MCF 10A (cell line): ENCODE data around the gene ITGB3BP. TPM values are rescaled to one million over a fixed set of nuclear protein-coding genes. Genes with fewer than 3 reads are reported as not detected.

Experiments used
- BruUV-seq: library from RNA; stranded (reverse); fragments of 400-500 nt; replicated peaks from 2 replicates; lab custom pipeline; 2021; lab: Mats Ljungman, UMichigan
- CTCF ChIA-PET: fragments of 300-600 bp; sonication (Branson Sonifier 250); formaldehyde crosslinking; extraction: SDS; loops from one replicate; lab custom pipeline; 2021; ENCODE audit warnings: antibody characterized with exemption, inconsistent platforms; lab: Yijun Ruan, JAX
- POLR2A ChIA-PET: fragments of 300-600, 350-650 bp; sonication (Branson Sonifier 250); formaldehyde crosslinking; extraction: SDS; loops from one replicate; lab custom pipeline; 2020; ENCODE audit warnings: antibody characterized with exemption, inconsistent platforms; lab: Yijun Ruan, JAX
- DNase-seq: peaks from one replicate; pipeline ENCODE4 v3.0.0-alpha.2; 2018; ENCODE audit not compliant: unreplicated experiment
- H3K27ac Mint-ChIP-seq: one replicate; pipeline ENCODE4 v1.8.0; 2022; ENCODE audit warnings: mild to moderate bottlenecking, low read depth, mixed read lengths; ENCODE audit not compliant: unreplicated experiment
- H3K27me3 Mint-ChIP-seq: one replicate; pipeline ENCODE4 v1.8.0; 2022; ENCODE audit warnings: mixed read lengths; ENCODE audit not compliant: insufficient read depth, unreplicated experiment
- H3K36me3 Mint-ChIP-seq: one replicate; pipeline ENCODE4 v1.8.0; 2022; ENCODE audit warnings: mild to moderate bottlenecking, moderate library complexity, mixed read lengths; ENCODE audit not compliant: insufficient read depth, unreplicated experiment
- H3K4me1 Mint-ChIP-seq: one replicate; pipeline ENCODE4 v1.8.0; 2022; ENCODE audit warnings: mixed read lengths; ENCODE audit not compliant: insufficient read depth, unreplicated experiment
- H3K4me3 Mint-ChIP-seq: one replicate; pipeline ENCODE4 v1.8.0; 2022; ENCODE audit warnings: mild to moderate bottlenecking, moderate library complexity, mixed read lengths; ENCODE audit not compliant: unreplicated experiment
- H3K9me3 Mint-ChIP-seq: one replicate; pipeline ENCODE4 v1.8.0; 2022; ENCODE audit warnings: mixed read lengths; ENCODE audit not compliant: unreplicated experiment
- CTCF ChIP-seq: fragments of 200-600 bp; IDR thresholded peaks from one replicate; pipeline ENCODE4 v1.8.0; 2022; ENCODE audit warnings: antibody characterized with exemption, mild to moderate bottlenecking; ENCODE audit not compliant: unreplicated experiment
- intact Hi-C: fragments of 100-400 bp; cut with micrococcal nuclease; formaldehyde crosslinking; loops from 2 replicates; pipeline ENCODE4 v1.14.1; 2022
- total RNA-seq: library from RNA; stranded (reverse); gene quantifications from 2 replicates; pipeline ENCODE4 v1.2.3, GENCODE V29; 2022

ITGB3BP gene
- total RNA-seq, 1 experiment from 2014 or later: 31.8 TPM

DNA sequence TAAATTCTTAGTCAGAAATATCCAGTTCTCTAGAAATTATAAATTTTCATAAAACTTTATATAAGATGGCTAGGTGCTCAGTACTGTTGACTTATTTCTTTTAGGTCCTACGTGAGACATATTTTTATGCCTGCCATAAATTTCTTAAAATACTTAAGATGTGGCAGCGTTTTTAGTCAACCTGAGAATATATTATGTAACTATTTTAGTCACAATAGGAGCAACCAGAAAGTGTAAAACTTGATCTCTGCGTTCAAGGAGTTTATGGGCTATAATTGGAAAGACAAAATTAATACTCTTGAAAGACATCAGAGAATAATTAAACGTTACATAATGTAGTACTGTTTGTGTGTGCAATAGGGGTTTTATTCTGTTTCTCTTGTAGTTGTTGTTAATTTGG, 46.0 kb upstream of the ITGB3BP start:
- no peaks in the 10 kb centered on the region for H3K4me1 Mint-ChIP-seq
- no peak overlapping the region for H3K4me3 Mint-ChIP-seq
- BruUV-seq: no TSS peak
- no peaks in the 10 kb centered on the region for H3K9me3 Mint-ChIP-seq
- ChIA-PET POLR2A (interaction anchor here (1.8 kb wide), 1 partner anchor 25 kb away, joined by 7 read pairs; no protein-coding TSS in a partner anchor), CTCF (interaction anchor here (4.6 kb wide), 1 partner anchor 12 kb away, joined by 22 read pairs; no protein-coding TSS in a partner anchor)
- peaks cover 15% of the 10 kb centered on the region for H3K36me3 Mint-ChIP-seq
- H3K27me3 Mint-ChIP-seq: no peaks in the 10 kb centered on the region
- H3K27ac Mint-ChIP-seq: no peak overlapping the region
- no peak for TF ChIP-seq CTCF
- intact Hi-C loops: no loop called here
- DNase-seq: no peak

DNA sequence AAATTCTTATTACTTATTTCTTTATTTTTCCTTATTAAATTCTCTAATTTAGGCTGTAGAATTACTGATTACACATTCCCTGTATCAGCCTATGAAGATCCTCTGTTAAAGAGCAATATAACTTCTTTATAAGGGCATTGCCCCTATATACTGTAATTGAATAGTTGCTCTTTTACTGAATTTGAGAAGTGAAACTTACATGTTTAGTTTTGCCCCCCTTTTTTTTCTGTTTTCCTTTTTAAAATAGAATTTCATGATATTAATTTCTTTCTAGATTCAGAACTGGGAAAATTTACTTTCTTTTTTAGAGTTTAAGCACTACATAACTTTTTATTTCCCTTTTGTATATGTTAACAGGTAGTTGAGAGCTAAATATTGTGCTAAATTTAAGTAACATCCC, 40.7 kb upstream of the ITGB3BP start:
- no peaks in the 10 kb centered on the region for H3K9me3 Mint-ChIP-seq
- no peaks in the 10 kb centered on the region for H3K4me1 Mint-ChIP-seq
- no peak for DNase-seq
- peaks cover 16% of the 10 kb centered on the region for H3K36me3 Mint-ChIP-seq
- intact Hi-C loops: no loop called here
- no peaks in the 10 kb centered on the region for H3K27me3 Mint-ChIP-seq
- H3K4me3 Mint-ChIP-seq: no peak overlapping the region
- no peak for TF ChIP-seq CTCF
- ChIA-PET POLR2A (interaction anchor here (0.8 to 1.0 kb wide), 2 partner anchors 16 to 40 kb away, joined by 3 to 4 read pairs; no protein-coding TSS in a partner anchor), CTCF (interaction anchor here (0.7 kb wide), 1 partner anchor 73 kb away, joined by 3 read pairs; no protein-coding TSS in a partner anchor)
- no peak overlapping the region for H3K27ac Mint-ChIP-seq
- BruUV-seq: no TSS peak

DNA sequence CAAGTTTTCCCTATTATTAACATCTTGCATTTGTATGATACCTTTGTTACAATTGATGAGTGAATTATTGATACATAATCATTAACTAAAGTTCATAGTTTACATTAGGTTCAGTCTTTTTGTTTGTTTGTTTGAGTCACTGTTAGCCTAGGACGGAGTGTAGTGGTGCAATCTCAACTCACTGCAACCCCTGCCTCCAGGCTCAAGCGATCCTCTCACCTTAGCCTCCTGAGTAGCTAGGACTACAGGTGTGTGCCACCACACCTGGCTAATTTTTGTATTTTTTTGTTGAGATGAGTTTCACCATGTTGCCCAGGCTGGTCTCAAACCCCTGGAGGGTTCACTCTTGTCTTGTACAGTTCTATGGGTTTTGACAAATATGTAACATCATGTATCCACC, 36.3 kb upstream of the ITGB3BP start:
- Mint-ChIP-seq H3K9me3 (no peaks in the 10 kb centered on the region), H3K27ac (no peak overlapping the region), H3K4me1 (peaks cover 5% of the 10 kb centered on the region), H3K4me3 (no peak overlapping the region), H3K36me3 (peaks cover 4% of the 10 kb centered on the region), H3K27me3 (no peaks in the 10 kb centered on the region)
- no peak for TF ChIP-seq CTCF
- DNase-seq: no peak
- ChIA-PET POLR2A (interaction anchor here (1.8 kb wide), 1 partner anchor 33 kb away, joined by 4 read pairs; no protein-coding TSS in a partner anchor), CTCF (interaction anchor here (0.6 to 1.8 kb wide), 5 partner anchors 11 to 687 kb away, joined by 4 to 9 read pairs (median 5); no protein-coding TSS in a partner anchor)
- BruUV-seq: no TSS peak
- intact Hi-C loops: loop anchor here (5.0 kb wide), 1 partner anchor 688 kb away; no protein-coding TSS in a partner anchor

DNA sequence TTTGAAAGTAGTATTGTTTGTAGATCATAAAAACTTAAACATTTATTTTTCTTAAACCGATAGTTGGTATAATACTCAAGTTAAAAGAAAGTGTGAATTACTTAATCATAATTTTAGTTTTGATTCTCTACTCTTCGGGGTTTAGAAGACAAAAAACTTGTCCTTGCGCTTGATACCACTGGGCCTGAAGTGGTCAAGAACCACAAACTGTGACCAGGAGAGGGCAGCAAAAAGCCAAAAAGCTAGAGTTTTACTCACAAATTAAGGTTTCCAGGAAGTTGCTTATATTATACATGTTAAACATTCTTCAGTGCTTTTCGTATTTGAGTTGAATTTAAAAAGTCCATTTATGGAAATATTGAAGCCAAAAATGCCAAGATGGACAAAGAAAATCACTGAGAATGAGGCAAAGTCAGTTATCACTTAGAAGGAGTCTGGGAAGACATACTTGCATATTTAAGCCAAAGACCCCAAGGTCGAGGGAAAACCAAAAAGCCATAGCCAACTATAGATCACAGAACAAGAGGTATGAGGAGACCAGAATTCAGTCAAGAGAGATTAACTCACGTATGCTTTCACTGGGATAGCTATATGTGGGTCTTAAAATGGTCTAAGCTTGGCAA, 34.5 kb upstream of the ITGB3BP start:
- Mint-ChIP-seq H3K27me3 (no peaks in the 10 kb centered on the region), H3K27ac (no peak overlapping the region), H3K4me1 (peaks cover 5% of the 10 kb centered on the region), H3K36me3 (peaks cover 4% of the 10 kb centered on the region), H3K4me3 (no peak overlapping the region), H3K9me3 (no peaks in the 10 kb centered on the region)
- no TSS peak for BruUV-seq
- POLR2A ChIA-PET: interaction anchor here (0.6 to 1.8 kb wide), 6 partner anchors 10 to 97 kb away, joined by 3 to 5 read pairs (median 4); partner anchors contain the start of gene EFCAB7
- DNase-seq: peak; percentile 51
- intact Hi-C loops: loop anchor here (5.0 kb wide), 1 partner anchor 690 kb away; no protein-coding TSS in a partner anchor
- TF ChIP-seq CTCF: peak; percentile 52
- CTCF ChIA-PET: interaction anchor here (0.6 to 2.6 kb wide), 18 partner anchors 9 to 1176 kb away, joined by 3 to 22 read pairs (median 4); partner anchors contain the start of gene PGM1
